Activated CD8-positive, alpha-beta T cell treated with anti-CD3 and anti-CD28 coated beads for 36 hours (primary cell): ENCODE data around the gene AANAT. TPM values are rescaled to one million over a fixed set of nuclear protein-coding genes. Genes with fewer than 3 reads are reported as not detected.
A peak's percentile ranks its signal among the peaks of the same experiment; 100 is the strongest.
"Not testable (repeated sequence)": the region's sequence is repeated elsewhere in the genome, so short reads cannot be mapped to it uniquely, and the experiment has no call there.

Experiments
- ATAC-seq: fragments of 200-7000 bp; cut with Tn5 transposase; one replicate; pipeline ENCODE4 v1.10.0; 2021; ENCODE audit warnings: mild to moderate bottlenecking, moderate library complexity
- CTCF ChIA-PET: fragments of 350-600 bp; sonication (Branson Sonifier 250); formaldehyde crosslinking; loops from one replicate; lab custom pipeline; 2021; ENCODE audit warnings: antibody characterized with exemption; lab: Charles Lee
- POLR2A ChIA-PET: fragments of 350-600 bp; sonication (Branson Sonifier 250); formaldehyde crosslinking; loops from one replicate; lab custom pipeline; 2021; ENCODE audit warnings: antibody characterized with exemption; lab: Charles Lee
- DNase-seq: peaks from one replicate; pipeline ENCODE4 v3.0.0-alpha.2; 2020
- H3K27ac Mint-ChIP-seq: one replicate; pipeline ENCODE4 v1.8.0; 2021; ENCODE audit warnings: mild to moderate bottlenecking, mixed read lengths
- H3K27me3 Mint-ChIP-seq: one replicate; pipeline ENCODE4 v1.8.0; 2021; ENCODE audit warnings: mixed read lengths
- H3K36me3 Mint-ChIP-seq: one replicate; pipeline ENCODE4 v1.8.0; 2021; ENCODE audit warnings: low read depth, mixed read lengths
- H3K4me1 Mint-ChIP-seq: one replicate; pipeline ENCODE4 v1.8.0; 2021; ENCODE audit warnings: low read depth, mixed read lengths
- H3K4me3 Mint-ChIP-seq: one replicate; pipeline ENCODE4 v1.8.0; 2021; ENCODE audit warnings: mild to moderate bottlenecking, moderate library complexity, mixed read lengths
- H3K9me3 Mint-ChIP-seq: one replicate; pipeline ENCODE4 v1.8.0; 2021; ENCODE audit warnings: mixed read lengths
- CTCF ChIP-seq: fragments of 200-600 bp; IDR thresholded peaks from one replicate; pipeline ENCODE4 v1.8.0; 2022; ENCODE audit warnings: antibody characterized with exemption, mild to moderate bottlenecking
- intact Hi-C: fragments of 100-400 bp; cut with micrococcal nuclease; formaldehyde crosslinking; loops from one replicate; pipeline ENCODE4 v1.10.0; 2022
- total RNA-seq, 2 experiments: library from RNA; stranded (reverse); gene quantifications; one replicate each; pipeline ENCODE4 v1.2.3, GENCODE V29; 2021

The AANAT gene
- total RNA-seq, 2 experiments from 2014 or later = 0.34 TPM; not detected in 1

GRCh38 chr17:76512366-76513305 lies 45.2 kb downstream of the AANAT start:
- no peak overlapping the region for H3K4me3 Mint-ChIP-seq
- intact Hi-C loops = no loop called here
- peaks cover 30% of the 10 kb centered on the region for H3K4me1 Mint-ChIP-seq

GRCh38 chr17:76513306-76513692 lies 45.9 kb downstream of the AANAT start:
- CTCF ChIA-PET = interaction anchor here (1.0 to 5.2 kb wide), 4 partner anchors 11 to 128 kb away, joined by 3 to 33 read pairs (median 8); no protein-coding TSS in a partner anchor
- ATAC-seq = no peak
- TF ChIP-seq CTCF = no peak
- no peaks in the 10 kb centered on the region for H3K27me3 Mint-ChIP-seq
- no peaks in the 10 kb centered on the region for H3K9me3 Mint-ChIP-seq
- peaks cover 35% of the 10 kb centered on the region for H3K4me1 Mint-ChIP-seq
- POLR2A ChIA-PET = interaction anchor here (2.1 kb wide), 1 partner anchor 46 kb away, joined by 7 read pairs; no protein-coding TSS in a partner anchor
- no peak for DNase-seq
- no peak overlapping the region for H3K4me3 Mint-ChIP-seq
- H3K27ac Mint-ChIP-seq = no peak overlapping the region
- H3K36me3 Mint-ChIP-seq = no peaks in the 10 kb centered on the region
- intact Hi-C loops = no loop called here

More at GRCh38 chr17:76512366-76513305, 45.2 kb downstream of the AANAT start:
- Mint-ChIP-seq H3K27ac (no peak overlapping the region), H3K27me3 (no peaks in the 10 kb centered on the region), H3K36me3 (no peaks in the 10 kb centered on the region), H3K9me3 (no peaks in the 10 kb centered on the region)
- ATAC-seq (no peak), DNase-seq (no peak)
- no peak for TF ChIP-seq CTCF
- POLR2A ChIA-PET = interaction anchor here (1.0 kb wide), 1 partner anchor 12 kb away, joined by 3 read pairs; no protein-coding TSS in a partner anchor
- CTCF ChIA-PET = interaction anchor here (1.0 to 5.2 kb wide), 7 partner anchors 11 to 127 kb away, joined by 3 to 33 read pairs (median 8); partner anchors contain the start of gene AANAT

- H3K36me3 Mint-ChIP-seq, H3K9me3 Mint-ChIP-seq, H3K4me3 Mint-ChIP-seq, DNase-seq, intact Hi-C loops, ATAC-seq, H3K27me3 Mint-ChIP-seq: not testable (repeated sequence)
- Mint-ChIP-seq H3K4me1 (peaks cover 35% of the 10 kb centered on the region), H3K27ac (peak overlapping the region; percentile 60)
- POLR2A ChIA-PET = interaction anchor here (0.8 to 2.1 kb wide), 3 partner anchors 8 to 57 kb away, joined by 3 to 7 read pairs (median 6); no protein-coding TSS in a partner anchor
- CTCF ChIA-PET = interaction anchor here (0.9 to 5.2 kb wide), 7 partner anchors 8 to 129 kb away, joined by 3 to 33 read pairs (median 4); no protein-coding TSS in a partner anchor
Observed at GRCh38 chr17:76514355-76514754, 47.0 kb downstream of the AANAT start.

DNA sequence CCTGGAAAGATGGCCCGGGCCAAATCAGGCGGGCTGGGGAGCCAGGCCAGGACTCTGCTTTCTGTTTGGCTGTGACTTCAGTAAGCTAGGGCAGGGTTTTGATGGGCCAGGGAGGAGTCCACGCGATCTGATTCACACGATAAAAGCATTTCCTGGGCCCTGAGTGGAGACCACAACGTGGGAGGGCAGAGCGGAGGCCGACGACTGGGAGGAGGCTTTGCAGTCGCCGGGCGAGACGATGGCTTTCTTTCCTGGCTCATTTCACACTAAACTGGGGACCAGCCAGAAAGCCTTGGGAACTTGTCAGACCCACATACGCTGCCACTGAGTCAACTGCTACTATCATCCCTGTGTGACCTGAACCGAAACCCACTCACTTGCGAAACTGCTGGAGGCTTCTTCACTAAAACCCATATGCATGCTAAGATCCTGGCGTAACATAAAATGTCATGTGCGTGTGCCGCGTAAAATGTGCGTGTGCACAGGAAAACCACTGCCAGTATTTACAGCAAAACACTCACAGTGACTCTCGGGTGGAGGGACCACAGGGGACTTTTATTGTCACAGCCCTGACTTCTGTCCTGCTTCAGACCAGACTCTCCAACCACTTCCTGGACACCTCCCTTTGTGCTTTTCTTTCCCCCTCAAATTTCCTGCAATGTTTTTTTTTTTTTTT lies 48.0 kb downstream of the AANAT start:
- Mint-ChIP-seq H3K4me1 (peaks cover 35% of the 10 kb centered on the region), H3K4me3 (peak overlapping the region; percentile 58), H3K36me3 (no peaks in the 10 kb centered on the region), H3K27ac (peak overlapping the region; percentile 90), H3K27me3 (no peaks in the 10 kb centered on the region), H3K9me3 (no peaks in the 10 kb centered on the region)
- POLR2A ChIA-PET = interaction anchor here (1.1 to 2.1 kb wide), 2 partner anchors 9 to 44 kb away, joined by 6 to 7 read pairs; no protein-coding TSS in a partner anchor
- DNase-seq (peak; percentile 88), ATAC-seq (peak; percentile 87)
- CTCF ChIA-PET = interaction anchor here (0.7 to 5.2 kb wide), 7 partner anchors 9 to 166 kb away, joined by 3 to 33 read pairs (median 3); no protein-coding TSS in a partner anchor
- intact Hi-C loops = no loop called here
- TF ChIP-seq CTCF = no peak

GRCh38 chr17:76517638-76518038 lies 50.2 kb downstream of the AANAT start:
- H3K36me3 Mint-ChIP-seq = no peaks in the 10 kb centered on the region
- no peak overlapping the region for H3K27ac Mint-ChIP-seq
- peaks cover 35% of the 10 kb centered on the region for H3K4me1 Mint-ChIP-seq
- no peak for TF ChIP-seq CTCF
- intact Hi-C loops = no loop called here
- DNase-seq (no peak), ATAC-seq (no peak)
- ChIA-PET CTCF (interaction anchor here (0.6 to 6.6 kb wide), 5 partner anchors 11 to 164 kb away, joined by 3 to 41 read pairs (median 4); no protein-coding TSS in a partner anchor), POLR2A (no interaction called here)
- no peaks in the 10 kb centered on the region for H3K27me3 Mint-ChIP-seq
- no peaks in the 10 kb centered on the region for H3K9me3 Mint-ChIP-seq
- H3K4me3 Mint-ChIP-seq = no peak overlapping the region
